ENCODE data around the gene VPS52.
"Not testable (repeated sequence)": the region's sequence is repeated elsewhere in the genome, so short reads cannot be mapped to it uniquely, and the experiment has no call there.

VPS52 gene

GRCh38 chr6:33278810-33279209, 7.1 kb upstream of the VPS52 start:
- DNase-seq = no peak

- no peak for DNase-seq
Observed at GRCh38 chr6:33278392-33278741, 6.7 kb upstream of the VPS52 start.

- peak; percentile 54 for DNase-seq
Observed at GRCh38 chr6:33277663-33278391, 6.2 kb upstream of the VPS52 start.

- DNase-seq = peak; percentile 87
Observed at GRCh38 chr6:33276864-33277662, 5.4 kb upstream of the VPS52 start, which contains the start of gene B3GALT4. Gene B3GALT4 (plus strand): TSS chr6:33277123. CDS start chr6:33277420, 297 bp downstream.

GRCh38 chr6:33276581-33276863, 4.8 kb upstream of the VPS52 start:
- DNase-seq = no peak

- not testable (repeated sequence) for DNase-seq
Observed at GRCh38 chr6:33275795-33276580, 4.3 kb upstream of the VPS52 start.

- no peak for DNase-seq
Observed at GRCh38 chr6:33273924-33274902, 2.5 kb upstream of the VPS52 start.

GRCh38 chr6:33273129-33273923, 1.6 kb upstream of the VPS52 start:
- DNase-seq = no peak

- DNase-seq = no peak
Observed at GRCh38 chr6:33272275-33273128, 826 bp upstream of the VPS52 start.

GRCh38 chr6:33271117-33271467, 584 bp downstream of the VPS52 start:
- no peak for DNase-seq

- no peak for DNase-seq
Observed at GRCh38 chr6:33264015-33264414, 7.7 kb downstream of the VPS52 start.

- DNase-seq = not testable (repeated sequence)
Observed at GRCh38 chr6:33262490-33262889, 9.2 kb downstream of the VPS52 start.

- no peak for DNase-seq
Observed at GRCh38 chr6:33259032-33259431, 12.6 kb downstream of the VPS52 start.

- no peak for DNase-seq
Observed at GRCh38 chr6:33254591-33254990, 17.1 kb downstream of the VPS52 start.

GRCh38 chr6:33252759-33253158, 18.9 kb downstream of the VPS52 start:
- no peak for DNase-seq

GRCh38 chr6:33251395-33252012, 20.2 kb downstream of the VPS52 start:
- peak; percentile 40 for DNase-seq

- DNase-seq = no peak
Observed at GRCh38 chr6:33250731-33251130, 20.9 kb downstream of the VPS52 start.

GRCh38 chr6:33249732-33250630, 21.7 kb downstream of the VPS52 start:
- DNase-seq = peak; percentile 38
